IMR-90 (cell line): ENCODE results near the gene ZBTB40. TPM values are rescaled to one million over a fixed set of nuclear protein-coding genes. Genes with fewer than 3 reads are reported as not detected.

ENCODE experiments used
- ATAC-seq: fragments of 200-7000 bp; cut with Tn5 transposase; 2 replicates; pipeline ENCODE4 v1.9.1; 2020; ENCODE audit warnings: low read depth, mild to moderate bottlenecking, moderate library complexity
- BruUV-seq: library from RNA; stranded (reverse); fragments of 400-500 nt; replicated peaks from 2 replicates; lab custom pipeline; 2021; lab: Mats Ljungman, UMichigan
- CTCF ChIA-PET: fragments of 300-600 bp; formaldehyde crosslinking; extraction: SDS; loops from one replicate; lab custom pipeline; 2021; ENCODE audit warnings: antibody characterized with exemption; lab: Yijun Ruan, JAX
- POLR2A ChIA-PET: fragments of 300-600 bp; sonication (Branson Sonifier 250); formaldehyde crosslinking; loops from one replicate; lab custom pipeline; 2022; ENCODE audit warnings: antibody characterized with exemption; ENCODE audit not compliant: unreplicated experiment; lab: Charles Lee
- DNase-seq: peaks from one replicate; pipeline ENCODE4 v3.0.0; 2013
- H2AFZ ChIP-seq: replicated peaks from 2 replicates; pipeline ENCODE3; 2013; ENCODE audit warnings: low read length, mild to moderate bottlenecking; ENCODE audit not compliant: poor library complexity
- H2AK5ac ChIP-seq: 2 replicates; pipeline ENCODE4 v1.6.1; 2013; ENCODE audit warnings: low read depth, low read length, inconsistent platforms
- H2AK9ac ChIP-seq: replicated peaks from 2 replicates; pipeline ENCODE3; 2013; ENCODE audit warnings: mild to moderate bottlenecking, low read depth, low read length, moderate library complexity; ENCODE audit not compliant: poor library complexity
- H2BK120ac ChIP-seq: 2 replicates; pipeline ENCODE4 v1.6.1; 2013; ENCODE audit warnings: low read depth, low read length, inconsistent platforms
- H2BK15ac ChIP-seq: 3 replicates; pipeline ENCODE4 v1.6.1; 2013; ENCODE audit warnings: low read depth, low read length, inconsistent platforms
- H2BK20ac ChIP-seq: 2 replicates; pipeline ENCODE4 v1.6.1; 2013; ENCODE audit warnings: low read depth, mild to moderate bottlenecking, inconsistent platforms, low read length, moderate library complexity
- H2BK5ac ChIP-seq: 2 replicates; pipeline ENCODE4 v1.6.1; 2013; ENCODE audit warnings: mild to moderate bottlenecking, low read depth, low read length, inconsistent platforms; ENCODE audit not compliant: poor library complexity, severe bottlenecking
- H3K14ac ChIP-seq: replicated peaks from 2 replicates; pipeline ENCODE4 v1.6.1; 2013; ENCODE audit warnings: low read depth, low read length, inconsistent platforms
- H3K18ac ChIP-seq: 2 replicates; pipeline ENCODE4 v1.6.1; 2013; ENCODE audit warnings: low read depth, low read length, control low read depth
- H3K23ac ChIP-seq: 2 replicates; pipeline ENCODE4 v1.6.1; 2013; ENCODE audit warnings: low read depth, low read length, inconsistent platforms
- H3K27ac ChIP-seq: 2 replicates; pipeline ENCODE4 v1.5.1; 2013; ENCODE audit warnings: mild to moderate bottlenecking, control low read depth, low read length; ENCODE audit not compliant: insufficient read depth
- H3K27me3 ChIP-seq: 2 replicates; pipeline ENCODE4 v1.6.1; 2013; ENCODE audit warnings: low read length; ENCODE audit not compliant: control insufficient read depth, insufficient read depth
- H3K36me3 ChIP-seq: 2 replicates; pipeline ENCODE4 v1.6.1; 2013; ENCODE audit warnings: low read length, mixed read lengths; ENCODE audit not compliant: control insufficient read depth, insufficient read depth
- H3K4ac ChIP-seq: 2 replicates; pipeline ENCODE4 v1.6.1; 2013; ENCODE audit warnings: low read depth, low read length, inconsistent platforms
- H3K4me1 ChIP-seq: 2 replicates; pipeline ENCODE4 v1.6.1; 2013; ENCODE audit warnings: low read length, mixed read lengths; ENCODE audit not compliant: control insufficient read depth, insufficient read depth
- H3K4me2 ChIP-seq: 2 replicates; pipeline ENCODE4 v1.6.1; 2013; ENCODE audit warnings: low read depth, mild to moderate bottlenecking, control low read depth, low read length, moderate library complexity
- H3K4me3 ChIP-seq: 2 replicates; pipeline ENCODE4 v1.5.1; 2013; ENCODE audit warnings: low read depth, mild to moderate bottlenecking, control low read depth, low read length, moderate library complexity; ENCODE audit not compliant: insufficient read depth
- H3K56ac ChIP-seq: 2 replicates; pipeline ENCODE4 v1.6.1; 2013; ENCODE audit warnings: low read length, inconsistent platforms; ENCODE audit not compliant: insufficient read depth; ENCODE audit errors: extremely low read depth
- H3K79me1 ChIP-seq, 2 experiments: 2 replicates each; pipeline ENCODE4 v1.6.1; 2013; ENCODE audit warnings: low read length in 2 of 2, inconsistent platforms in 1 of 2, low read depth in 1 of 2
- H3K9ac ChIP-seq: 2 replicates; pipeline ENCODE4 v1.6.1; 2013; ENCODE audit warnings: low read depth, low read length, control low read depth
- H3K9me1 ChIP-seq: 2 replicates; pipeline ENCODE4 v1.6.1; 2013; ENCODE audit warnings: low read length, inconsistent platforms; ENCODE audit not compliant: insufficient read depth
- H3K9me3 ChIP-seq: 2 replicates; pipeline ENCODE4 v1.6.1; 2013; ENCODE audit warnings: low read length; ENCODE audit not compliant: control insufficient read depth, insufficient read depth
- H4K20me1 ChIP-seq: 2 replicates; pipeline ENCODE4 v1.6.1; 2013; ENCODE audit warnings: low read length, inconsistent platforms; ENCODE audit not compliant: insufficient read depth
- H4K5ac ChIP-seq: 2 replicates; pipeline ENCODE4 v1.6.1; 2013; ENCODE audit warnings: mild to moderate bottlenecking, low read depth, low read length, control low read depth
- H4K8ac ChIP-seq, 2 experiments: 2 replicates each; pipeline ENCODE4 v1.6.1; 2013; ENCODE audit warnings: low read depth in 2 of 2, low read length in 2 of 2, control low read depth in 1 of 2, inconsistent platforms in 1 of 2
- H4K91ac ChIP-seq: 2 replicates; pipeline ENCODE4 v1.6.1; 2013; ENCODE audit warnings: low read depth, low read length, inconsistent platforms; ENCODE audit not compliant: insufficient read depth
- BHLHE40 ChIP-seq: fragments of 150-350 bp; IDR thresholded peaks from 2 replicates; pipeline ENCODE4 v1.6.1; 2016; ENCODE audit warnings: mild to moderate bottlenecking, low read depth, low read length
- CEBPB ChIP-seq: IDR thresholded peaks from 2 replicates; pipeline ENCODE4 v1.6.1; 2012; ENCODE audit warnings: low read depth, low read length, improper control_type of control experiment
- CHD1 ChIP-seq: IDR thresholded peaks from 2 replicates; pipeline ENCODE4 v1.6.1; 2012; ENCODE audit warnings: low read depth, low read length, improper control_type of control experiment
- CTCF ChIP-seq: conservative IDR thresholded peaks from 2 replicates; pipeline ENCODE4 v1.5.1; 2012; ENCODE audit warnings: mild to moderate bottlenecking, low read depth, low read length, improper control_type of control experiment
- FOS ChIP-seq: fragments of 150-350 bp; IDR thresholded peaks from 2 replicates; pipeline ENCODE4 v1.6.1; 2016; ENCODE audit warnings: low read depth, low read length
- MAFK ChIP-seq: IDR thresholded peaks from 2 replicates; pipeline ENCODE4 v1.6.1; 2012; ENCODE audit warnings: low read depth, low read length, improper control_type of control experiment
- MAZ ChIP-seq: IDR thresholded peaks from 2 replicates; pipeline ENCODE4 v1.6.1; 2012; ENCODE audit warnings: low read depth, mild to moderate bottlenecking, low read length, improper control_type of control experiment, moderate library complexity, borderline replicate concordance
- MXI1 ChIP-seq: IDR thresholded peaks from 2 replicates; pipeline ENCODE4 v1.6.1; 2012; ENCODE audit warnings: low read depth, mild to moderate bottlenecking, low read length, moderate library complexity, borderline replicate concordance
- NFE2L2 ChIP-seq: fragments of 150-350 bp; IDR thresholded peaks from 2 replicates; pipeline ENCODE4 v1.6.1; 2016; ENCODE audit warnings: low read depth, mild to moderate bottlenecking, low read length
- POLR2A ChIP-seq: IDR thresholded peaks from 2 replicates; pipeline ENCODE4 v1.6.1; 2012; ENCODE audit warnings: mild to moderate bottlenecking, low read depth, low read length
- RAD21 ChIP-seq: IDR thresholded peaks from 2 replicates; pipeline ENCODE4 v1.6.1; 2012; ENCODE audit warnings: low read length, improper control_type of control experiment
- RFX5 ChIP-seq: IDR thresholded peaks from 2 replicates; pipeline ENCODE4 v1.8.0; 2012; ENCODE audit warnings: low read depth, mild to moderate bottlenecking, low read length, moderate library complexity
- WGBS, 2 experiments: methylation state at CpG; one replicate each; pipeline versions ENCODE4 v1.1.5 to v1.1.7; 2013; ENCODE audit warnings: missing lambda C conversion rate in 2 of 2; ENCODE audit not compliant: insufficient read length in 1 of 2; ENCODE audit errors: extremely low coverage in 2 of 2; 5-methylcytosine and 5-hydroxymethylcytosine counted together
- dilution Hi-C: fragments of 300-500 bp; cut with HindIII; formaldehyde crosslinking; loops from one replicate; pipeline ENCODE4 v1.14.3; 2018; ENCODE audit warnings: low sequenced_read_pairs; ENCODE audit not compliant: unreplicated experiment
- in situ Hi-C: fragments of 300-500 bp; cut with MboI; formaldehyde crosslinking; loops from 3 replicates; pipeline ENCODE4 v1.14.3; 2019; ENCODE audit warnings: low sequenced_read_pairs, inconsistent platforms, mixed read lengths
- intact Hi-C: fragments of 100-400 bp; cut with micrococcal nuclease; formaldehyde crosslinking; loops from 2 replicates; pipeline ENCODE4 v1.10.0; 2022
- polyA plus RNA-seq, 3 experiments: library from polyadenylated mRNA; depleted of rRNA; stranded (reverse); fragments of >200 nt; gene quantifications; 2 replicates each; pipeline ENCODE4 v1.2.3, GENCODE V29; 2012; ENCODE audit warnings: low replicate concordance in 1 of 3
- total RNA-seq: library from RNA; depleted of rRNA; stranded (reverse); fragments of >200 nt; gene quantifications from 2 replicates; pipeline ENCODE4 v1.2.3, GENCODE V29; 2012
- TF ChIP-seq, protein P1 (sequence below): fragments of 150-350 bp; IDR thresholded peaks from 2 replicates; pipeline ENCODE4 v1.6.1; 2017; ENCODE audit warnings: mild to moderate bottlenecking, antibody characterized with exemption, low read length, low read depth
- TF ChIP-seq, protein P2 (sequence below): fragments of 150-350 bp; IDR thresholded peaks from 2 replicates; pipeline ENCODE4 v1.6.1; 2016; ENCODE audit warnings: low read depth, mild to moderate bottlenecking, low read length, moderate library complexity, borderline replicate concordance

ZBTB40 gene
- total and polyA plus RNA-seq, 2 of the 4 experiments (the other 2 are of a cell fraction), result 6.0 to 9.7 TPM

- 50% methylated on average over 1 of the region's 8 CpGs; no CpG with 5 or more reads in 1 of the 2 experiments for WGBS, 2 experiments
Measured at GRCh38 chr1:22553991-22554522, 102.4 kb downstream of the ZBTB40 start.

More at GRCh38 chr1:22553991-22554522, 102.4 kb downstream of the ZBTB40 start:
- H4K5ac ChIP-seq, result no peak overlapping the region
- H3K56ac ChIP-seq, result no peak overlapping the region
- H3K9me1 ChIP-seq, result no peaks in the 10 kb centered on the region
- no peak for DNase-seq
- no peak overlapping the region for H3K4me3 ChIP-seq
- no peaks in the 10 kb centered on the region for H3K4me1 ChIP-seq
- ChIA-PET CTCF (no interaction called here), POLR2A (no interaction called here)
- H3K36me3 ChIP-seq, result no peaks in the 10 kb centered on the region
- H3K4ac ChIP-seq, result no peak overlapping the region
- H3K23ac ChIP-seq, result no peak overlapping the region
- H2AFZ ChIP-seq, result no peak overlapping the region
- dilution Hi-C loops, result no loop called here
- H2BK120ac ChIP-seq, result no peak overlapping the region
- intact Hi-C loops, result no loop called here
- TF ChIP-seq RAD21 (no peak), POLR2A (no peak), MAFK (no peak), CHD1 (no peak), CTCF (no peak), BHLHE40 (no peak), NFE2L2 (no peak), RFX5 (no peak), MXI1 (no peak), MAZ (no peak), CEBPB (no peak), FOS (no peak)
- TF ChIP-seq, protein P1, sequence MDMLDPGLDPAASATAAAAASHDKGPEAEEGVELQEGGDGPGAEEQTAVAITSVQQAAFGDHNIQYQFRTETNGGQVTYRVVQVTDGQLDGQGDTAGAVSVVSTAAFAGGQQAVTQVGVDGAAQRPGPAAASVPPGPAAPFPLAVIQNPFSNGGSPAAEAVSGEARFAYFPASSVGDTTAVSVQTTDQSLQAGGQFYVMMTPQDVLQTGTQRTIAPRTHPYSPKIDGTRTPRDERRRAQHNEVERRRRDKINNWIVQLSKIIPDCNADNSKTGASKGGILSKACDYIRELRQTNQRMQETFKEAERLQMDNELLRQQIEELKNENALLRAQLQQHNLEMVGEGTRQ, result no peak
- TF ChIP-seq, protein P2, sequence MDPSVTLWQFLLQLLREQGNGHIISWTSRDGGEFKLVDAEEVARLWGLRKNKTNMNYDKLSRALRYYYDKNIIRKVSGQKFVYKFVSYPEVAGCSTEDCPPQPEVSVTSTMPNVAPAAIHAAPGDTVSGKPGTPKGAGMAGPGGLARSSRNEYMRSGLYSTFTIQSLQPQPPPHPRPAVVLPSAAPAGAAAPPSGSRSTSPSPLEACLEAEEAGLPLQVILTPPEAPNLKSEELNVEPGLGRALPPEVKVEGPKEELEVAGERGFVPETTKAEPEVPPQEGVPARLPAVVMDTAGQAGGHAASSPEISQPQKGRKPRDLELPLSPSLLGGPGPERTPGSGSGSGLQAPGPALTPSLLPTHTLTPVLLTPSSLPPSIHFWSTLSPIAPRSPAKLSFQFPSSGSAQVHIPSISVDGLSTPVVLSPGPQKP, result no peak
- BruUV-seq, result no TSS peak
- peaks cover 89% of the 10 kb centered on the region for H3K27me3 ChIP-seq
- no peak overlapping the region for H3K14ac ChIP-seq
- no peaks in the 10 kb centered on the region for H3K9me3 ChIP-seq
- no peak for ATAC-seq
- no peak overlapping the region for H2BK15ac ChIP-seq
- no peak overlapping the region for H2AK9ac ChIP-seq
- no peaks in the 10 kb centered on the region for H3K79me1 ChIP-seq
- H4K8ac ChIP-seq, result no peak overlapping the region
- in situ Hi-C loops, result no loop called here
- H3K27ac ChIP-seq, result no peak overlapping the region
- H2AK5ac ChIP-seq, result no peak overlapping the region
- H2BK5ac ChIP-seq, result no peak overlapping the region
- no peaks in the 10 kb centered on the region for H4K20me1 ChIP-seq
- no peak overlapping the region for H4K91ac ChIP-seq
- H3K18ac ChIP-seq, result no peak overlapping the region
- H3K9ac ChIP-seq, result no peak overlapping the region
- no peak overlapping the region for H2BK20ac ChIP-seq
- H3K4me2 ChIP-seq, result no peak overlapping the region
